ENCODE data around the gene STK36.

GRCh38 chr2:218694405-218695145 is 22.7 kb downstream of the STK36 start:
- TF ChIP-seq CTCF (IDR thresholded peaks at IDR 0.05), result no peak
- TF ChIP-seq POLR2AphosphoS5 (IDR thresholded peaks at IDR 0.05; ENCODE audit: low read depth, low read length), result no peak
- no peak for TF ChIP-seq REST (IDR thresholded peaks at IDR 0.05; ENCODE audit: insufficient read depth in 1 of 2, low read depth in 2 of 2, low read length in 1 of 2)
